ENCODE results near the gene HSD11B2. TPM values are rescaled to one million over a fixed set of nuclear protein-coding genes. Genes with fewer than 3 reads are reported as not detected.

Gene HSD11B2
- total RNA-seq, 1 donor from 2014 or later, result 3.6 TPM

DNA sequence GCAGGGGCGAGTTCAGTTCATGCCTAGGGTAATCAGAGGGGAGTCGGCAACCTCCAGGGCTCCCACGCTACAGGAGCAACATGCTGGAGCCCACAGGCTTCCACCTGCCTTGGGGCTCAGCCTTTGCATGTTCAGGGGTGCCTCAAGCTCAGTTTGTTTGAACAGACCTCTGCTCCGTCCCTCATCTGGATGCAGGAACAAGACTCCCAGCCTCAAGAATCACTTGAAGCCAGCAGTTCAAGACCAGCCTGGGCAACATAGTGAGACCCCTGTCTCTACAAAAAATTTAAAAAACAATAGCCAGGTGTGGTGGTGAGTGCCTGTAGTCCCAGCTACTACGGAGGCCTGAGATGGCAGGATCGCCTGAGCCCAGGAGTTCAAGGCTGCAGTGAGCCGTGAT is 4.9 kb upstream of the HSD11B2 start:
- H3K27me3 Mint-ChIP-seq (ENCODE audit: insufficient read depth), result peaks cover 44% of the 10 kb centered on the region
- intact Hi-C loops (cut with micrococcal nuclease), result no loop called here
- no peak overlapping the region for H3K4me3 Mint-ChIP-seq

DNA sequence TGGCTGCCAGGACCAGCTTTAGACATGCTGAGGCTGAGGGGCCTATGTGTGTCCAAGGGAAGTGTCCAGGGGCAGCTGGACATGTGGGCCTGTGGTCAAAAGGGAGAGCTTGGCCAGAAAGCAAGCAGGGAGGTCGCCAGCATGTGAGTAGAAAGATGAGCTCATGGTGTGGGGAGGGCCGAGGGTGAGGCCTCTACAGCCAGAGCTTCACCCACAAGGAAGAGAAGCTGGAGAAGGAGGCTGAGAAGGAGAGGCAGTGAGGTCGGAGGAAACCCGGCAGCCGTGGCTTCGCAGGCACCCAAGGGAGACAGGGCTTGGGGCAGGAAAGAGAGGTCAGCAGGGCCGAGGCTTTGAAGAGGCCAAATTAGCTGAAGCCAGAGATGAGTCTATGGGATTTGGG is 4.0 kb upstream of the HSD11B2 start:
- DNase-seq (ENCODE audit: low spot score), result no peak
- intact Hi-C loops (cut with micrococcal nuclease), result no loop called here
- Mint-ChIP-seq H3K9me3 (no peaks in the 10 kb centered on the region), H3K4me1 (ENCODE audit: low read depth) (peaks cover 8% of the 10 kb centered on the region), H3K27me3 (ENCODE audit: insufficient read depth) (peaks cover 45% of the 10 kb centered on the region), H3K27ac (no peak overlapping the region), H3K4me3 (no peak overlapping the region), H3K36me3 (ENCODE audit: low read depth) (no peaks in the 10 kb centered on the region)

More for the DNA sequence above, 4.9 kb upstream of the HSD11B2 start:
- H3K36me3 Mint-ChIP-seq (ENCODE audit: low read depth), result no peaks in the 10 kb centered on the region
- H3K9me3 Mint-ChIP-seq, result no peaks in the 10 kb centered on the region
- no peak for DNase-seq (ENCODE audit: low spot score)
- peaks cover 4% of the 10 kb centered on the region for H3K4me1 Mint-ChIP-seq (ENCODE audit: low read depth)
- no peak overlapping the region for H3K27ac Mint-ChIP-seq

DNA sequence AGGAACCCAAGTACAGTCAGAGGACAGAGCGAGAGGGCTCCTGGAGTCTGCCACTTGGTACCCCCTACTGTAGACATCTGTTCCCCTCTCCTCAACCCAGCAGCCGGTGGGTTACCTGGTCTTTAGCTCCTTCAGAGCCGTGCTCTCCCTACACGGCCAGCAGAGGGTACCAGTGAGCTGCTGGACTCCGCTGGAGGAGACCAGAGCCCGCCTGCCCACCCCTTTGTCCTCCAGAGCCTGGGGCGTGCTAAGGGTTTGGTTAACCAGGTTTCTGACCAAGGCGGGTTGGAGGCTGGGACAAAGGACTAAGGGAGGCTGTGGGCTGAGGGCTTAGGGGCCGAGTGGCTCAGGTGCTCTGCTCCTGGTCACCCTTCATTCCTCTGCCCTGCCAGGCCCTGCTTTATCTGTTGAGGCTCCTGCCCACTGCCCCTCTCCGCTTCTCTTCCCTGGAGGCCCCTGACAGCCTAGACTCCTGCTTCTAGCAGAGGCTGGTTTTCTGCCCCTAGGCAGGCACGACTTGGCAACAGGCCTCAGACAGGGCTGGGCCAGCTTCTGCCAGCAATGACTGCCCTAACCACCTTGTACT is 2.7 kb upstream of the HSD11B2 start:
- Mint-ChIP-seq H3K27ac (no peak overlapping the region), H3K4me3 (no peak overlapping the region), H3K4me1 (ENCODE audit: low read depth) (peaks cover 8% of the 10 kb centered on the region), H3K9me3 (no peaks in the 10 kb centered on the region), H3K27me3 (ENCODE audit: insufficient read depth) (peaks cover 45% of the 10 kb centered on the region), H3K36me3 (ENCODE audit: low read depth) (peaks cover under 1% of the 10 kb centered on the region)
- intact Hi-C loops (cut with micrococcal nuclease), result loop anchor here (1.0 kb wide), 2 partner anchors 19 to 37 kb away; no protein-coding TSS in a partner anchor
- peak; percentile 33 for DNase-seq (ENCODE audit: low spot score)

DNA sequence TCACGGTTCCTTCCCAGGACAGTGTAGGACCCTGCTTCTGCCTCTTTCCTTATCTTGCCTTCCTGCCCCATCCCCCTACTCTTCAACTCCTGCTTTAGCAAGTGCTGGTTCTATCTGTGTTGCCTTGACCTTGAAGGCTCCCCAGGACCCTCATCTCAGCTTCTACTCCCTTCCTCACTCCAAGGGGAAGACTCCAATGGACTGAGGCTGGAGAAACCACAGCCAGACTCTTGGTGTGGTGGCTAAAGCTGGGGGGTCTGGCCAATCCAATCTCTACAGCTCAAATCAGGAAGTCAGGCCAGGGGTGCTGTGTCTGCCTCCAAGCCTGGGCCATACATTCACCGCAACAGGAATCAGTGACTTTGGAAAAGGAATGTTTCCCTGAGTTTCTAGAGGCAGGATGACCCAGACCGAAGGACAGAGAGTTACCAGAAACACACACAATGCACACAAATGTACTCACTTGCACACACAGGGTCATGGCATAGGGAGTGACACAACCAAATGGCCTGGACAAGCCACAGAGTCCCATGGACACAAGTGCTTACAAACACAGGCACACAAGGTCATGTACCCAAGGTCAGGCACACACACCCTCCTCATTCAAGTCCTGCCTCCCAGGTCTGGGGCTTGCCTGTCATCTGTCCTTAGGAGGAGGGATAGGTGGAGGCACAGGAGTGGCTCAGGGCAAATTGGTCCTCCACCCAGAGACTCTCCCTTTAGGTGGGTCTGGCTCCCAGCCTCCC is 1.7 kb upstream of the HSD11B2 start:
- intact Hi-C loops (cut with micrococcal nuclease), result no loop called here
- peaks cover 8% of the 10 kb centered on the region for H3K4me1 Mint-ChIP-seq (ENCODE audit: low read depth)
- H3K9me3 Mint-ChIP-seq, result no peaks in the 10 kb centered on the region
- H3K4me3 Mint-ChIP-seq, result peak overlapping the region; percentile 64
- no peak overlapping the region for H3K27ac Mint-ChIP-seq
- no peak for DNase-seq (ENCODE audit: low spot score)
- H3K36me3 Mint-ChIP-seq (ENCODE audit: low read depth), result peaks cover 2% of the 10 kb centered on the region
- peaks cover 38% of the 10 kb centered on the region for H3K27me3 Mint-ChIP-seq (ENCODE audit: insufficient read depth)

DNA sequence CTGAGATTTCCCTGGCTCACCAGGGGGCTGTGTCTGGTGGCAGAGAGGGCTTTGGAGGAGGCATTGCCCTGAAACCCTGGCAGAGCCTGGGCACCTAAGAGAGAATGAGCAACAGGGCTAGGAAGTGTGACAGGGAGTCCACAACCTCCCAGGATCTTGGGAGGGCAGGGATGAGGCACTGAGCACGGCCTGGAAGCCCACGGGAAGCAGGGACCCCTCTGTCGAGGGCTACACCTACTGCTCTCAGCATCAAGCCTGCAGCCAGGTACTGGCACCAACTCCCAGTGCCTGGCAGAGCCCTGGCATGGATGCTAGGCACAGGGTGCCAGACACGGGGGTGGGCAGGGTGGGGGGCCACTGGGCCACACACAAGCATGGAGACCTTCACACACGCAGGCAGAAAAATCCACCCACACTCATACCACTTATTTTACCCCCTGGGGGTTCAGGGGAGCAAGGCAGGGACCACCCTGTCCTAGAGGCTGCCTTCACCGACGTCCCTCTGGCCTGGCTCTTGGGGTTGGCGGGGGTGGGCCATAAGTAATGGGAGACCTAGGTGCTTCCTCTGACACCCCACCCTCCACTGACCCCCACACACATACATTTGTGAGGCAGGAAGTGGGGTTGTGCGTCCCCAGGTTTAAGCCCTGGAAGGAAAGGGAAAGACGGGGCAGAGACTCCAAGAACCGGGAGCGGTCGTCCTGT is 970 bp upstream of the HSD11B2 start:
- Mint-ChIP-seq H3K4me3 (peak overlapping the region; percentile 77), H3K27ac (no peak overlapping the region), H3K36me3 (ENCODE audit: low read depth) (peaks cover 2% of the 10 kb centered on the region), H3K4me1 (ENCODE audit: low read depth) (peaks cover 8% of the 10 kb centered on the region), H3K9me3 (no peaks in the 10 kb centered on the region), H3K27me3 (ENCODE audit: insufficient read depth) (peaks cover 37% of the 10 kb centered on the region)
- intact Hi-C loops (cut with micrococcal nuclease), result no loop called here
- DNase-seq (ENCODE audit: low spot score), result no peak

DNA sequence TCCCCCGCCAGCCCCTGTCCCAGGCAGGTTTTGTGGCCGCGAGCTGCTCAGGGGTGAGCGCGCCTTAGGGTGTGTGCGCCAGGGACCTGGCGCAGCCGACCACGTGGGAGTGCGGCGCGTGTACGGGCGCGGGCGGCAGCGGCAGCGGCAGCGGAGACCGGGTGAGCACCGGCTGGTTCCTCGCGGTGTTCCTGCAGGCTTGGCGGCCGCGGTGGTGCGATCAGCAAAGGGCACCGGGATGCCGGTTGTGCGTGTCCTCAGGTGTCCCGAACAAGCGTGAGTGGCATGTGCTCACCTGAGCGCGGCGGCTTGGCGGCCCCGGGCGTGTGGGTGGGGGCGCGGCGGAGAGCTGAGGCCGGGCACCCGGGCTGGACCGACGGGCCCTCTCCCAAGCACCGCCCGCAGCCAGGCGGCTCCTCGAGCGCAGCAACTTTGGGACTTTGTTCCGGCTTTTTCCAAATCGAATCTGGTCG is 381 bp upstream of the HSD11B2 start:
- H3K27me3 Mint-ChIP-seq (ENCODE audit: insufficient read depth), result peaks cover 37% of the 10 kb centered on the region
- peak; percentile 3 for DNase-seq (ENCODE audit: low spot score)
- peak overlapping the region; percentile 77 for H3K4me3 Mint-ChIP-seq
- intact Hi-C loops (cut with micrococcal nuclease), result no loop called here
- H3K9me3 Mint-ChIP-seq, result no peaks in the 10 kb centered on the region
- peaks cover 8% of the 10 kb centered on the region for H3K4me1 Mint-ChIP-seq (ENCODE audit: low read depth)
- H3K27ac Mint-ChIP-seq, result no peak overlapping the region
- H3K36me3 Mint-ChIP-seq (ENCODE audit: low read depth), result peaks cover 2% of the 10 kb centered on the region

DNA sequence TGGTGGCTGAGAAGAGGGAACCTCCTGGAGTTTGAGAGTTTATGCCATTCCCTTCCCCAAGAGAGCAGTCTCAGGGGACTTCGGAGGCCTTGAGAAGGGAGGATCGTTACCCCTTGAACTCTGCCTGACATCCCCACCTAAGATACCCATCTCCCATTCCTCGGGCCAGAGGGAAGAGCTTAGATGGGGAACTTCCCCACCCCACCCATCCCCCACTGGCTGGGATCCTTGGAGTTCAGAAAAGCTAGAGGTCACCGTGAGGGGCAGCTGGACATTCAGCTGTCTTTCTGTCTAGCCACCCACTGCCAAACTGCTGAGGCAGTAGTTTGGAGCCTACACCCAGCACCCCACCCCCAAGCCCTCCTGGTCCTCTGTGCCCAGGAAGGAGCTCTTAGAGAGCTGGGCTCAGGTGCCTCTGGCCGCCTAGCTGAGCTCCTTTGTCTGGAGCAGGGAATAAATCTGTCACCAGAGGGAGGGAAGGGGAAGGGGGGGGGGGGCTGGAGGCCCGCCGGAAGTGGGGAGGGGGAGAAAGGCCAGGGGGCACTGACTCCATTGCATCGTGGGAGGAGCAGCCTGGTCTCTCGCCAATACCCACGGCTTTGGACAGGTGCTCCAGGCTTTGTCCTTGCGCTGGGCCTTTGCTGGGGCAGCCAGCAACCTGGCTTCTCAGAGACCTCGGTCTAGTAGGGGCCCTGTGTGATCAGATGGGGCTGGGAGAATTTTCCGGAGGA is 1.0 kb downstream of the HSD11B2 start:
- no peaks in the 10 kb centered on the region for H3K9me3 Mint-ChIP-seq
- intact Hi-C loops (cut with micrococcal nuclease), result no loop called here
- no peak overlapping the region for H3K27ac Mint-ChIP-seq
- peaks cover 8% of the 10 kb centered on the region for H3K4me1 Mint-ChIP-seq (ENCODE audit: low read depth)
- H3K27me3 Mint-ChIP-seq (ENCODE audit: insufficient read depth), result peaks cover 31% of the 10 kb centered on the region
- DNase-seq (ENCODE audit: low spot score), result no peak
- H3K4me3 Mint-ChIP-seq, result peak overlapping the region; percentile 49
- H3K36me3 Mint-ChIP-seq (ENCODE audit: low read depth), result peaks cover 2% of the 10 kb centered on the region

DNA sequence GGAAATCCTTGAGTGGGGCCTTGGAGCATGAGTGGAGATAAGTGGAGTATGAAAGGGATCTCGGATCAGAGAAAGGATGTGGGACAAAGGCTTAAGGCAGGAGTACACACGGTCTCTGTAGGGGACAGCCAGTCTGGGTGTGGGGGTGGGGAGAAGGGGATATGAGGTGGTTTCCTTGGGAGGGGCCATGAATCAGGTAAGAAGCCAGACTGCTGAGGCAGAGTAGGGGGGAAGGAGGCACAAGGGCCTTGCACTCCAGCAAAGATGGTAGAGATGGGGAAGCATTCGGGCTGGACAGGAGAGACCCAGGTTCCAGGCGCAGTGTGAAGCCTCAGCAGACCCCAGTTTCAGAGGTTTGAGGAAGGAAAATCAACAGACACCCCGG is 1.6 kb downstream of the HSD11B2 start:
- H3K4me1 Mint-ChIP-seq (ENCODE audit: low read depth), result peaks cover 8% of the 10 kb centered on the region
- H3K9me3 Mint-ChIP-seq, result no peaks in the 10 kb centered on the region
- intact Hi-C loops (cut with micrococcal nuclease), result no loop called here
- H3K4me3 Mint-ChIP-seq, result peak overlapping the region; percentile 50
- H3K27me3 Mint-ChIP-seq (ENCODE audit: insufficient read depth), result peaks cover 27% of the 10 kb centered on the region
- no peak for DNase-seq (ENCODE audit: low spot score)
- H3K27ac Mint-ChIP-seq, result no peak overlapping the region
- H3K36me3 Mint-ChIP-seq (ENCODE audit: low read depth), result peaks cover 2% of the 10 kb centered on the region

DNA sequence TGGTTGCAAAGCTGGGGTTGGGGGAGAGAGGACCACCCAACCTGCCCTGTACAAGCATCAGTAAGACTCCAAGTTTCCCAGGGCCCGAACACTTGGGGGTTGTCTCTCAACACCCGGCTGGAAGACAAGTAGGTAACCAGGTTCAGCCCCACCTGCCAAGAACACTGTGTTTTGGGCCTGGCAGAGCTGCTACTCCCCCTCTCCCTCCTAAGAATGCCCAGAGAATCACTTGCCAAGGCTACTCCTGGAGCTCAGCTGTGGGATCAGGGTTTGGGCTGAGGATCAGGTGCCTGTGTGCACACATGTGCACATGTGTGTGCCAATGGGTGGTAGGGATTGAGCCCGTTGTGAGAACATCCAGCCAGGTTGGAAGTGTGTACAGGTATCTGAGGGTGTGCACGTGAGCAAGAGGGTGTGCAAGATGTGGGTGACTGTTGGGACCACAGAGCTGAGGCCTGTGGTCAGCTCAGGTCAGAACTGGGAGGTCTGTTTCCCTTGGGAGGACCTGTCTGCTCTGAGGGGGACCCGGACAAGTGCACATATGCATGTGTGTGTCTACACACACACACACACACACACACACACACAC is 2.3 kb downstream of the HSD11B2 start:
- H3K36me3 Mint-ChIP-seq (ENCODE audit: low read depth), result peaks cover 6% of the 10 kb centered on the region
- no peak for DNase-seq (ENCODE audit: low spot score)
- no peak overlapping the region for H3K4me3 Mint-ChIP-seq
- intact Hi-C loops (cut with micrococcal nuclease), result no loop called here
- peaks cover 24% of the 10 kb centered on the region for H3K27me3 Mint-ChIP-seq (ENCODE audit: insufficient read depth)
- peaks cover 8% of the 10 kb centered on the region for H3K4me1 Mint-ChIP-seq (ENCODE audit: low read depth)
- no peak overlapping the region for H3K27ac Mint-ChIP-seq
- no peaks in the 10 kb centered on the region for H3K9me3 Mint-ChIP-seq

DNA sequence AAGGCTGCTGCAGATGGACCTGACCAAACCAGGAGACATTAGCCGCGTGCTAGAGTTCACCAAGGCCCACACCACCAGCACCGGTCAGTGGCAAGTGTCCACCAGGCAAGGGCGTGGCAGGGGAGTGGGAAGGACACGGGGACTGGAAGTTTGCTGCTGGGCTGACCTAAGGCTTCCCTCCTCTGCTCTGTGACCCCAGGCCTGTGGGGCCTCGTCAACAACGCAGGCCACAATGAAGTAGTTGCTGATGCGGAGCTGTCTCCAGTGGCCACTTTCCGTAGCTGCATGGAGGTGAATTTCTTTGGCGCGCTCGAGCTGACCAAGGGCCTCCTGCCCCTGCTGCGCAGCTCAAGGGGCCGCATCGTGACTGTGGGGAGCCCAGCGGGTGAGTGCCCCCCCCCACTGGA is 4.8 kb downstream of the HSD11B2 start:
- peaks cover 6% of the 10 kb centered on the region for H3K27me3 Mint-ChIP-seq (ENCODE audit: insufficient read depth)
- no peak overlapping the region for H3K4me3 Mint-ChIP-seq
- no peak overlapping the region for H3K27ac Mint-ChIP-seq
- intact Hi-C loops (cut with micrococcal nuclease), result no loop called here
- peaks cover 12% of the 10 kb centered on the region for H3K36me3 Mint-ChIP-seq (ENCODE audit: low read depth)
- no peak for DNase-seq (ENCODE audit: low spot score)
- no peaks in the 10 kb centered on the region for H3K9me3 Mint-ChIP-seq
- peaks cover 4% of the 10 kb centered on the region for H3K4me1 Mint-ChIP-seq (ENCODE audit: low read depth)

DNA sequence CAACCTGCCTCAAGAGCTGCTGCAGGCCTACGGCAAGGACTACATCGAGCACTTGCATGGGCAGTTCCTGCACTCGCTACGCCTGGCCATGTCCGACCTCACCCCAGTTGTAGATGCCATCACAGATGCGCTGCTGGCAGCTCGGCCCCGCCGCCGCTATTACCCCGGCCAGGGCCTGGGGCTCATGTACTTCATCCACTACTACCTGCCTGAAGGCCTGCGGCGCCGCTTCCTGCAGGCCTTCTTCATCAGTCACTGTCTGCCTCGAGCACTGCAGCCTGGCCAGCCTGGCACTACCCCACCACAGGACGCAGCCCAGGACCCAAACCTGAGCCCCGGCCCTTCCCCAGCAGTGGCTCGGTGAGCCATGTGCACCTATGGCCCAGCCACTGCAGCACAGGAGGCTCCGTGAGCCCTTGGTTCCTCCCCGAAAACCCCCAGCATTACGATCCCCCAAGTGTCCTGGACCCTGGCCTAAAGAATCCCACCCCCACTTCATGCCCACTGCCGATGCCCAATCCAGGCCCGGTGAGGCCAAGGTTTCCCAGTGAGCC is 5.8 kb downstream of the HSD11B2 start:
- Mint-ChIP-seq H3K9me3 (no peaks in the 10 kb centered on the region), H3K27me3 (ENCODE audit: insufficient read depth) (peaks cover 6% of the 10 kb centered on the region), H3K4me1 (ENCODE audit: low read depth) (peaks cover under 1% of the 10 kb centered on the region), H3K36me3 (ENCODE audit: low read depth) (peaks cover 12% of the 10 kb centered on the region), H3K27ac (no peak overlapping the region), H3K4me3 (no peak overlapping the region)
- DNase-seq (ENCODE audit: low spot score), result no peak
- intact Hi-C loops (cut with micrococcal nuclease), result no loop called here

DNA sequence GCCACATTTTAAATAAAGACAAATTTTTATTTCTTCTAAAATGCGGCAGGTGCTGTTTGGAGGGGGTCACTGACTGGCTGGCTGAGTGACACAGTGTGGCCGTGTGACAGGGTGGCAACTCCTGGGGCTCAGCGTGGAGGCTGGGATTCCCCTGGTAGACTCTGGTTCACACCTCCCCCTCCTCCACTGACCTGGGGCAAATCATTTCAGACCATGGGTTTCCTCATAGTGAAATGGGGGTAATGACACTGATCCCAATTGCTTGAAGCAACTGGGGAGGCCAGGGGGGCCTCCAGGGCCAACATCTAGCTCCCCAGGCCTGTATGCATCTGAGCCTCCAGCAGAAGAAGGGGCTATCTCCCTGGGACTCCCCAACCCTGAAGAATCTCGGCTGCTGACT is 6.6 kb downstream of the HSD11B2 start:
- no peak for DNase-seq (ENCODE audit: low spot score)
- no peaks in the 10 kb centered on the region for H3K4me1 Mint-ChIP-seq (ENCODE audit: low read depth)
- H3K9me3 Mint-ChIP-seq, result no peaks in the 10 kb centered on the region
- peaks cover 12% of the 10 kb centered on the region for H3K36me3 Mint-ChIP-seq (ENCODE audit: low read depth)
- H3K4me3 Mint-ChIP-seq, result no peak overlapping the region
- peak overlapping the region; percentile 7 for H3K27ac Mint-ChIP-seq
- peaks cover under 1% of the 10 kb centered on the region for H3K27me3 Mint-ChIP-seq (ENCODE audit: insufficient read depth)
- intact Hi-C loops (cut with micrococcal nuclease), result no loop called here

All from activated T-helper 1 cell treated with anti-CD3 and anti-CD28 coated beads, Interleukin-12 subunit alpha, Interleukin-12 subunit beta, Interleukin-2, Interleukin-4 antibody, amounts not matched to agents 30 ng/mL and 10 ng/mL and 1 ng/mL, durations not matched to agents 14 hours and 24 hours and 36 hours (primary cell).